ENCODE data around the gene EP400. TPM values are rescaled to one million over a fixed set of nuclear protein-coding genes. Genes with fewer than 3 reads are reported as not detected.
"Not testable (repeated sequence)": the region's sequence is repeated elsewhere in the genome, so short reads cannot be mapped to it uniquely, and the experiment has no call there.

EP400 gene
- total and polyA plus RNA-seq, 9 of the 15 experiments (the other 6 are each of a cell fraction or from before 2014, with no cell fraction given) = 4.5 to 58.0 (median 7.0) TPM

DNA sequence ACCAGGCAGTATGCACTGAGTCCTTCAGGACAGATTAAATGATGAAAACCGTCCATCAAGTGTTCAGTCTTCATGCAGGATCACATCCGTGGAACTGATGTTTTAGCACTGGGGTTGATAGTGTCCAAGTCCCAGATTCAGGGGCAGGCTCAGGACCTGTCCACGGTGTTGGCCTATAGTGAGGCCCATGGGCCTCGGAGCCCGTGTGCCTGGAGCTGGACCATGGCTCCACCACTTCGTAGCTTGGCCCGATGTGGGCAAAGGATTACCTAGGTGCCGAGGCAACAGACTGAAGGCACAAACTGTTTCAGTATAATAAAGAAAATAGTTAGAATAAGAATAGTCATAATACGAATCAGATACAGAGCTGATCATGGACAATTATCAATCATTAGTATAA is 152.6 kb downstream of the EP400 start (continued):
- TF ChIP-seq MNT (conservative IDR thresholded peaks at IDR 0.05) (no peak), HINFP (tag; conservative IDR thresholded peaks at IDR 0.05; ENCODE audit: low read depth) (no peak), JUNB (CRISPR knock-in tag; conservative IDR thresholded peaks at IDR 0.05) (no peak)

GRCh38 chr12:132103072-132103471 is 153.3 kb downstream of the EP400 start:
- H3K27ac ChIP-seq (ENCODE audit: extremely low read depth, low read depth, low read length); DNase-seq (ENCODE audit: extremely low read depth in 1 of 4, low spot score in 3 of 4); intact Hi-C loops (cut with micrococcal nuclease); H3K9ac ChIP-seq (ENCODE audit: insufficient read depth in 1 of 2, low read depth in 2 of 2, low read length in 2 of 2); H3K27me3 ChIP-seq (ENCODE audit: control insufficient read depth in 2 of 2, insufficient read depth in 2 of 2, low read length in 2 of 2); CTCF ChIA-PET (ENCODE audit: low intra/inter-chr PET ratio); H3K4me2 ChIP-seq (ENCODE audit: insufficient read depth, low read length); ATAC-seq; H2AFZ ChIP-seq (ENCODE audit: low read depth, low read length); FAIRE-seq; H3K9me1 ChIP-seq (ENCODE audit: control insufficient read depth, insufficient read depth, low read length); in situ Hi-C loops (cut with MboI); H3K9me3 ChIP-seq (replicated peaks; ENCODE audit: control insufficient read depth, insufficient read depth, low read depth, low read length); H3K4me1 ChIP-seq (replicated peaks in 1 of 2; ENCODE audit: control insufficient read depth in 2 of 2, insufficient read depth in 2 of 2, low read length in 2 of 2); BruUV-seq (replicated peaks); H3K4me3 ChIP-seq; H4K20me1 ChIP-seq (replicated peaks; ENCODE audit: control insufficient read depth, insufficient read depth, low read length); POLR2A ChIA-PET: not testable (repeated sequence)
- H3K36me3 ChIP-seq (ENCODE audit: control insufficient read depth, insufficient read depth, low read length) = peaks cover 55% of the 10 kb centered on the region; the same call in 2 of the 3 replicates
- TF ChIP-seq, protein P1, sequence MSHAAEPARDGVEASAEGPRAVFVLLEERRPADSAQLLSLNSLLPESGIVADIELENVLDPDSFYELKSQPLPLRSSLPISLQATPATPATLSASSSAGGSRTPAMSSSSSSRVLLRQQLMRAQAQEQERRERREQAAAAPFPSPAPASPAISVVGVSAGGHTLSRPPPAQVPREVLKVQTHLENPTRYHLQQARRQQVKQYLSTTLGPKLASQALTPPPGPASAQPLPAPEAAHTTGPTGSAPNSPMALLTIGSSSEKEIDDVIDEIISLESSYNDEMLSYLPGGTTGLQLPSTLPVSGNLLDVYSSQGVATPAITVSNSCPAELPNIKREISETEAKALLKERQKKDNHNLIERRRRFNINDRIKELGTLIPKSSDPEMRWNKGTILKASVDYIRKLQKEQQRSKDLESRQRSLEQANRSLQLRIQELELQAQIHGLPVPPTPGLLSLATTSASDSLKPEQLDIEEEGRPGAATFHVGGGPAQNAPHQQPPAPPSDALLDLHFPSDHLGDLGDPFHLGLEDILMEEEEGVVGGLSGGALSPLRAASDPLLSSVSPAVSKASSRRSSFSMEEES (CRISPR knock-in tag; IDR thresholded peaks at IDR 0.05) = peak; percentile 18; the same call in 1 of the 2 replicates
- H3K79me2 ChIP-seq (ENCODE audit: control insufficient read depth, insufficient read depth, low read length) = peaks cover 13% of the 10 kb centered on the region; the same call in 2 of the 3 replicates
- WGBS (ENCODE audit: insufficient coverage, low coverage, missing lambda C conversion rate) = 86% methylated on average over 14 of the region's 14 CpGs
